Suprapubic skin (tissue), 4 donors: Measurements from ENCODE around the gene SLC44A1. TPM values are rescaled to one million over a fixed set of nuclear protein-coding genes. Genes with fewer than 3 reads are reported as not detected.

Experiments
- DNase-seq, 2 donors: peaks; one replicate each; pipeline ENCODE4 v3.0.0-alpha.2; 2019; ENCODE audit warnings: low spot score in 2 of 2
- H3K27ac ChIP-seq: fragments of 200-600 bp; sonication (generic); one replicate; pipeline ENCODE4 v1.5.1; 2019
- H3K27me3 ChIP-seq: fragments of 200-600 bp; sonication (generic); one replicate; pipeline ENCODE4 v1.5.1; 2019
- H3K36me3 ChIP-seq: fragments of 200-600 bp; sonication (generic); one replicate; pipeline ENCODE4 v1.5.1; 2019
- H3K4me1 ChIP-seq: fragments of 200-600 bp; sonication (generic); one replicate; pipeline ENCODE4 v1.5.1; 2019
- H3K4me3 ChIP-seq: fragments of 200-600 bp; sonication (generic); one replicate; pipeline ENCODE4 v1.5.1; 2019; ENCODE audit warnings: mild to moderate bottlenecking
- H3K9me3 ChIP-seq: fragments of 200-600 bp; sonication (generic); one replicate; pipeline ENCODE4 v1.5.1; 2019
- EP300 ChIP-seq: sonication (generic); formaldehyde crosslinking; IDR thresholded peaks from one replicate; pipeline ENCODE4 v1.6.1; 2017; ENCODE audit warnings: antibody characterized with exemption
- POLR2A ChIP-seq, 2 donors: fragments of 450-650 bp; IDR thresholded peaks; one replicate each; pipeline ENCODE4 v1.6.1; 2017; ENCODE audit warnings: antibody characterized with exemption in 2 of 2, mild to moderate bottlenecking in 2 of 2, moderate library complexity in 2 of 2
- POLR2AphosphoS5 ChIP-seq, 3 donors: sonication (generic); formaldehyde crosslinking; IDR thresholded peaks; one replicate each; pipeline ENCODE4 v1.6.1; 2017; ENCODE audit warnings: antibody characterized with exemption in 3 of 3
- WGBS: methylation state at CpG from one replicate; pipeline ENCODE4 v1.1.5; 2018; 5-methylcytosine and 5-hydroxymethylcytosine counted together
- total RNA-seq, 4 donors: library from RNA; depleted of rRNA; stranded (reverse); fragments of >200 nt; gene quantifications; one replicate each; pipeline ENCODE4 v1.1.0, GENCODE V29; 2016
- TF ChIP-seq, protein P1 (sequence below), 2 donors: fragments of 200-600 bp in 1 of 2; fragments of 450-650 bp in 1 of 2; sonication (generic) in 1 of 2; IDR thresholded peaks; one replicate each; pipeline ENCODE4 v1.5.1; 2016 to 2019; ENCODE audit warnings: antibody characterized with exemption in 2 of 2, mild to moderate bottlenecking in 1 of 2, moderate library complexity in 1 of 2

Gene SLC44A1
- total RNA-seq, 4 donors from 2014 or later, result 36.2 to 79.0 (median 57.2) TPM

DNA sequence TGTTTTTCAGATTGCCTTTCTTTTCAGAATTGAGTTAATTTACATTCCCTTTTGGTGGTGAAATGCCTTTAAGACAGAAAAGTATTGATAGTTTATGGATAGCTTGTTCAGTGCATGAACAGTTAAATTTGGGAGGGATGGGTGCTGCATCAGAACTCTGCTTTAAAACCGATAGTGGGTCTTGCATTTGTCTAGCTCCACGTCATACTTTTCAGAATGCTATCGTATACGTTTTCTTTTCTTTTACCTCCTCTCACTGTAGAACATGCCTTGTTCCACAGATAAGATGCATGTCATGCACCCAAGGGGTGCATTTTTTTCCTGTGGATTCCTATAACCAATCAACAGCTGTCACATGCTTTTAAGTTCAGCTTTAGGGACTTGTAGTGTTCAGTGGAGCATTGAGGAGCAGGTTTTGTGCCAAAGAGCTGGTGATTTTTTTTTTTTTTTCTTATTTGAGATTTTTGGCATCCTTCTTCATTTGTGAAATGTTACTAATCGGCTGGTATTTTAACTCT, 2.3 kb downstream of the SLC44A1 start:
- Histone ChIP-seq H3K4me1 (peaks cover 34% of the 10 kb centered on the region), H3K4me3 (no peak overlapping the region), H3K9me3 (no peaks in the 10 kb centered on the region), H3K27me3 (no peaks in the 10 kb centered on the region), H3K27ac (no peak overlapping the region), H3K36me3 (no peaks in the 10 kb centered on the region)
- TF ChIP-seq EP300 (no peak), POLR2AphosphoS5 (IDR thresholded peaks at IDR 0.05) (no peak), POLR2A (IDR thresholded peaks at IDR 0.05) (no peak)
- TF ChIP-seq, protein P1, sequence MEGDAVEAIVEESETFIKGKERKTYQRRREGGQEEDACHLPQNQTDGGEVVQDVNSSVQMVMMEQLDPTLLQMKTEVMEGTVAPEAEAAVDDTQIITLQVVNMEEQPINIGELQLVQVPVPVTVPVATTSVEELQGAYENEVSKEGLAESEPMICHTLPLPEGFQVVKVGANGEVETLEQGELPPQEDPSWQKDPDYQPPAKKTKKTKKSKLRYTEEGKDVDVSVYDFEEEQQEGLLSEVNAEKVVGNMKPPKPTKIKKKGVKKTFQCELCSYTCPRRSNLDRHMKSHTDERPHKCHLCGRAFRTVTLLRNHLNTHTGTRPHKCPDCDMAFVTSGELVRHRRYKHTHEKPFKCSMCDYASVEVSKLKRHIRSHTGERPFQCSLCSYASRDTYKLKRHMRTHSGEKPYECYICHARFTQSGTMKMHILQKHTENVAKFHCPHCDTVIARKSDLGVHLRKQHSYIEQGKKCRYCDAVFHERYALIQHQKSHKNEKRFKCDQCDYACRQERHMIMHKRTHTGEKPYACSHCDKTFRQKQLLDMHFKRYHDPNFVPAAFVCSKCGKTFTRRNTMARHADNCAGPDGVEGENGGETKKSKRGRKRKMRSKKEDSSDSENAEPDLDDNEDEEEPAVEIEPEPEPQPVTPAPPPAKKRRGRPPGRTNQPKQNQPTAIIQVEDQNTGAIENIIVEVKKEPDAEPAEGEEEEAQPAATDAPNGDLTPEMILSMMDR (IDR thresholded peaks at IDR 0.05), result no peak
- DNase-seq, result no peak
- 27% methylated on average over 5 of the region's 5 CpGs for WGBS

DNA sequence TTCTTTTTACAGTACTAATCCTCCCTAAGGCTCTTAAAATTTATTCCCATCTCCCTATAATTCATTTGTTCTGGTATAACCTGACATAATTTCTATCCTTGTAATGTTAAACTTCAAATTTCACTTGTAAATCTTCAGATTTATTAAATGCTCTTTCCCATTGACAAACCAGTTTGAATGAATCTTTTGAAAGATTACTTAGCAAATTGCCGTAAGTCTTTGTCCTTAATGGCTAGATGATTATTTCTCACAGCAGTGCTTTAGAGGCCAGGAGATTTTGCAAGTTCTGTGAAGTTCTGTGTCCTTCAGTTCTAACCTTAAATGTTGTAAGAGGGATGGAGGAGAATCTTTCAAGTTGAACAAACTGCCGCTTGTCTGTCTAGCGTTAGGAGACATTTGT, 4.2 kb downstream of the SLC44A1 start:
- H3K9me3 ChIP-seq, result no peaks in the 10 kb centered on the region
- H3K4me1 ChIP-seq, result peaks cover 26% of the 10 kb centered on the region
- WGBS, result 86% methylated on average over 3 of the region's 3 CpGs
- DNase-seq, result no peak
- no peak overlapping the region for H3K27ac ChIP-seq
- no peaks in the 10 kb centered on the region for H3K27me3 ChIP-seq
- H3K36me3 ChIP-seq, result no peaks in the 10 kb centered on the region
- TF ChIP-seq, protein P1 (IDR thresholded peaks at IDR 0.05), result no peak
- TF ChIP-seq EP300, result no peak
- no peak for TF ChIP-seq POLR2AphosphoS5 (IDR thresholded peaks at IDR 0.05)
- no peak for TF ChIP-seq POLR2A (IDR thresholded peaks at IDR 0.05)
- no peak overlapping the region for H3K4me3 ChIP-seq

DNA sequence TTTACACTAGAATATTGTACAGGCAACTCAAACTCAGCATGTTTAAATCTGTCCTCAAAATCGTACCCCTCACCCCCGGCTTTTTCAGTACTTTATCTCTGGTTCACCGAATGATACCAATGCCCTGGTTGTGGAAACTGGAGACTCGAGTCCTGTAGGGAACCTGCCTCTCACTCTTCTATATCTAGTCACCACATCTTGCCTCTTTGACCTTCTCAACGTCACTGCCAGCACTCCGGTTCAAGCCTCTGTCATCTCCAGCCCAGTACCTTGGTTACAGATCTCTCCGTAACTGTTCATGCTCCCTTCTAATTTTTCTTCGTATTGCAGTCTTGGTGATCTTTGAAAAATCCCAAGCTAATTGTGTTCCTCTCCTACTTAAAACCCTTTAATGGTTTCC, 6.7 kb downstream of the SLC44A1 start:
- Histone ChIP-seq H3K4me1 (peaks cover 28% of the 10 kb centered on the region), H3K27ac (no peak overlapping the region), H3K36me3 (no peaks in the 10 kb centered on the region), H3K9me3 (no peaks in the 10 kb centered on the region), H3K4me3 (no peak overlapping the region), H3K27me3 (no peaks in the 10 kb centered on the region)
- TF ChIP-seq POLR2A (IDR thresholded peaks at IDR 0.05) (no peak), POLR2AphosphoS5 (IDR thresholded peaks at IDR 0.05) (no peak), EP300 (no peak)
- TF ChIP-seq, protein P1 (IDR thresholded peaks at IDR 0.05), result no peak
- WGBS, result 91% methylated on average over 8 of the region's 8 CpGs
- DNase-seq, result no peak

DNA sequence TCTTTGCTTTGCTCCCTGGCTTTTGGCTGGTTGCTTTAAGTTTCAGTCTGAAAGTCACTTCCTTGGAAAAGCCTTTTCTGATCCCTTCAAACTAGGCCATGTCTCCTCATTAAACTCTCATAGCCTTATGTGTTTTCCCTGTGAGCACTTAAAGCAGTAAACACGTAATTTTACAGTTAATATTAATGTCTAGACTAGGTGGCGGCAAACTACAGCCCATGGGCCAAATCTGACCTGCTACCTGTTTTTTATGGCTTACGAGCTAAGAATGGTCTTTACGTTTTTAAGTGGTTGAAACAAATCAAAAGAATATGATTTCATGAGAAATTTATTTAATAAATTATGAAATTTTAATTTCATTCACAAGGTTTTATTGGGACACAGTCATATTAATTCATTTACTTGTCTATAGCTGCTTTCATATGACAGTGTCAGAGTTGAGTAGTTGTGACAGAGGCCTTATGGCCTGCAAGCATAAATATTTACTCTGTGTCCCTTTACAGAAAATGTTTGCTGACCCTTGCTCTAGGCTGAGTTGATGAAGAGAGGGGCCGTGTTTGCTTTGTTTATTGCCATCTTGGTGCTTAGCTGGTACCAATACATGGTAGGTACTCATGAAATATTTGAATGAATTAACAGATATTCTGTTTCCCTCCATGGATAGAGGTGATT, 7.4 kb downstream of the SLC44A1 start:
- H3K4me3 ChIP-seq, result no peak overlapping the region
- H3K27ac ChIP-seq, result no peak overlapping the region
- H3K4me1 ChIP-seq, result peaks cover 23% of the 10 kb centered on the region
- 95% methylated on average over 5 of the region's 5 CpGs for WGBS
- H3K27me3 ChIP-seq, result no peaks in the 10 kb centered on the region
- DNase-seq, result no peak
- TF ChIP-seq EP300 (no peak), POLR2AphosphoS5 (IDR thresholded peaks at IDR 0.05) (no peak), POLR2A (IDR thresholded peaks at IDR 0.05) (no peak)
- TF ChIP-seq, protein P1 (IDR thresholded peaks at IDR 0.05), result no peak
- no peaks in the 10 kb centered on the region for H3K9me3 ChIP-seq
- no peaks in the 10 kb centered on the region for H3K36me3 ChIP-seq

DNA sequence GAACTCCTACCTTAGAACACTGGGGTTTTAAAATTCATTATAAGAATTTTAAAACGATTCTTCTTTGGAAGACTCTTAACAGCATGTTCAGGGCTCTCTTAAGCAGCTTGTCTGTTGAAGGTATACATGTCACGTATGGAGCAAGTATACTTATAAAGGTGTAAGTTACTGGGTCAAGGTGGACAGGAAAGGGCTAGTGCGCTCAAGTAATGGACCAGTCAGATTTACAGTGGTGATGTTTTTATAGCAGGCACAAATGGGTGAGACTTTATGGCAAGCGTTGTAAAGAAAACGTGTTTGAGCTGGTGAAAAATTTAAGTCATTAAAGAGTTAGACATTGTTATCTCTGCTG, 7.9 kb downstream of the SLC44A1 start:
- TF ChIP-seq POLR2A (IDR thresholded peaks at IDR 0.05) (no peak), EP300 (no peak), POLR2AphosphoS5 (IDR thresholded peaks at IDR 0.05) (no peak)
- TF ChIP-seq, protein P1 (IDR thresholded peaks at IDR 0.05), result no peak
- 70% methylated on average over 5 of the region's 5 CpGs for WGBS
- Histone ChIP-seq H3K36me3 (no peaks in the 10 kb centered on the region), H3K4me3 (no peak overlapping the region), H3K27me3 (no peaks in the 10 kb centered on the region), H3K27ac (no peak overlapping the region), H3K9me3 (no peaks in the 10 kb centered on the region), H3K4me1 (peaks cover 19% of the 10 kb centered on the region)
- no peak for DNase-seq
